Fibroblast of mammary gland (primary cell): ENCODE data around the gene ADGRV1.

Experiments used
- DNase-seq: peaks from one replicate; pipeline ENCODE4 v3.0.0-alpha.2; 2010; ENCODE audit warnings: low read depth
- H3K4me3 ChIP-seq: 2 replicates; pipeline ENCODE4 v1.5.1; 2011; ENCODE audit warnings: low read depth, mild to moderate bottlenecking, low read length, moderate library complexity; ENCODE audit not compliant: control insufficient read depth
- TF ChIP-seq, protein P1 (sequence below): conservative IDR thresholded peaks from 2 replicates; pipeline ENCODE4 v1.5.1; 2011; ENCODE audit warnings: low read depth, low read length, inconsistent platforms; ENCODE audit not compliant: control insufficient read depth, insufficient read depth

ADGRV1 gene

DNA sequence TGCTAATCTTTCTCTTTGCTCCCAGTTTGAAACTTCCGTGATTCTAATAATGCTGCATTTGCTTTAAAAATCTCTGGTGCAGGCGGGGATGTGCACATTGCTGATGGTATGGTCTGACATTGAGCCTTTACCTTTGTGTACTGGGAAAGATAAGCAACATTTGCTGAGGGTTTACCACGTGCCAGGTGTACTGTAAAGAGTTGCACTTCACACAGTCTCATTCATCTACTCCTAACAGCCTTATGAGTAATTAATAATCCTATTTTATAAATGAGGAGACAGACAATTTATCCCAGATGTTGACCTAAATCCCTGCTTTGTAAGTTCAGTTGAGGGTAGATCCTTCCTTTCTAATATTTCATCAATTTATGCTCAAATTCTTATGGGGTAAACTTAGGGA, 726 bp upstream of the ADGRV1 start:
- DNase-seq = no peak
- TF ChIP-seq, protein P1, sequence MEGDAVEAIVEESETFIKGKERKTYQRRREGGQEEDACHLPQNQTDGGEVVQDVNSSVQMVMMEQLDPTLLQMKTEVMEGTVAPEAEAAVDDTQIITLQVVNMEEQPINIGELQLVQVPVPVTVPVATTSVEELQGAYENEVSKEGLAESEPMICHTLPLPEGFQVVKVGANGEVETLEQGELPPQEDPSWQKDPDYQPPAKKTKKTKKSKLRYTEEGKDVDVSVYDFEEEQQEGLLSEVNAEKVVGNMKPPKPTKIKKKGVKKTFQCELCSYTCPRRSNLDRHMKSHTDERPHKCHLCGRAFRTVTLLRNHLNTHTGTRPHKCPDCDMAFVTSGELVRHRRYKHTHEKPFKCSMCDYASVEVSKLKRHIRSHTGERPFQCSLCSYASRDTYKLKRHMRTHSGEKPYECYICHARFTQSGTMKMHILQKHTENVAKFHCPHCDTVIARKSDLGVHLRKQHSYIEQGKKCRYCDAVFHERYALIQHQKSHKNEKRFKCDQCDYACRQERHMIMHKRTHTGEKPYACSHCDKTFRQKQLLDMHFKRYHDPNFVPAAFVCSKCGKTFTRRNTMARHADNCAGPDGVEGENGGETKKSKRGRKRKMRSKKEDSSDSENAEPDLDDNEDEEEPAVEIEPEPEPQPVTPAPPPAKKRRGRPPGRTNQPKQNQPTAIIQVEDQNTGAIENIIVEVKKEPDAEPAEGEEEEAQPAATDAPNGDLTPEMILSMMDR = no peak
- H3K4me3 ChIP-seq = no peak overlapping the region

DNA sequence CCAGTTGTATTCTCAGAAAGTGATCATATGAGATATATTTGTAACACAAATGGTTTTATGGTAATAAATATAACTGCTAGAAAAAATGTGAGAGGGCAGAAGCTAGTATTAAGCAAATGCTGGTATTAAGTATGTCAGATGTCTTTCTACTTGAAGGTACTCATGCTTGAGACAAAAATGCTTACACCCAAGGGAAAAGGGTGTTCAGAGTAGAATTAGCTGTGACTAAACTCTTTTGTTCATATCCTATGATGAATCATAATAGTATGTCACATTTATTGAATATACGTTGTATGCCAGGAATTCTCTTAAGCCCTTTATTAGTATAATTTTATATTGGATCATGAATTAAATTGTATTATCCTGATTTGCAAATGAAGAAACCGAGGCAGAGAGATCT, 2.2 kb downstream of the ADGRV1 start:
- DNase-seq = no peak
- TF ChIP-seq, protein P1 = no peak
- no peak overlapping the region for H3K4me3 ChIP-seq

GRCh38 chr5:90561766-90562165, 3.2 kb downstream of the ADGRV1 start:
- no peak overlapping the region for H3K4me3 ChIP-seq
- TF ChIP-seq, protein P1 = no peak
- DNase-seq = no peak

DNA sequence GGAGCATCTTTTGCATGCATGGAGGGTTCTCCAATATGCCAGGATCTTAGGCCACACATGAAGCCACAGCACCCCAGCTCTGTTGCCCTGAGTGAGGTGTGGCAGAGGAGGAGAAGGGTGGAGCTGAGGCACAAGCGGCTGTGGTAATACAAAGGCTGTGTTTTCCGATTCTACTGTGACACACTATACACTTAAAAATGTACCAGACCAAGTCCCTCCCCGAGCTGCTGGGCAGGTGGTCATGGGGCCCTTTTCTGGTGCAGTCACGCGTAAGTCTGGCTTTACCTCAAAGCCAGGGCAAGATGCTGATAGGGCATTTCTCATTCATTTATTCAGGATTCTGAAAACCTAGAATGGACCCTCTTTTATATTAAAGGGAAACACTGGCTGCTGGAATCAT, 3.7 kb downstream of the ADGRV1 start:
- DNase-seq = no peak

DNA sequence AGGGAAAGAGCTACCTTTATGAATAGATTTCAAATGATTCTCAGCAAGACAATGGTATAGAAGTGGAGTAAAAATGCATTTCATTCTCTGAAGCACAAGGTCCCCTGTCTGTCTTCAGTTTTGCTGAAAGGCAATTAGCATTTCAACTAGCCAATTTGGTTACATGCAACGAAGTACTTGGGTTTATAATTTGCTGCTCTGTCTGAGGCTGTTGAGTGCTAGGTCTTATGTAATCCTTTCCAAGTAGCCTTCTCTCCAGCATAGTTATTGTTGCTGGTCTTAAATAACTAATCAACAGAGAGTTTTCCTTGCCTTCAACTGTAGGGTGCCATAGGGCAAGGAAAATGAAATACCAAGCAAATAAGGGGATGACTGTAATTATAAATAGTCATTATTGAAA, 4.5 kb downstream of the ADGRV1 start:
- TF ChIP-seq, protein P1 = no peak
- no peak overlapping the region for H3K4me3 ChIP-seq
- DNase-seq = no peak

More for the DNA sequence above, 3.7 kb downstream of the ADGRV1 start:
- no peak overlapping the region for H3K4me3 ChIP-seq
- TF ChIP-seq, protein P1 = no peak

GRCh38 chr5:90565491-90565890, 6.9 kb downstream of the ADGRV1 start:
- DNase-seq = no peak
- H3K4me3 ChIP-seq = no peak overlapping the region
- TF ChIP-seq, protein P1 = no peak

DNA sequence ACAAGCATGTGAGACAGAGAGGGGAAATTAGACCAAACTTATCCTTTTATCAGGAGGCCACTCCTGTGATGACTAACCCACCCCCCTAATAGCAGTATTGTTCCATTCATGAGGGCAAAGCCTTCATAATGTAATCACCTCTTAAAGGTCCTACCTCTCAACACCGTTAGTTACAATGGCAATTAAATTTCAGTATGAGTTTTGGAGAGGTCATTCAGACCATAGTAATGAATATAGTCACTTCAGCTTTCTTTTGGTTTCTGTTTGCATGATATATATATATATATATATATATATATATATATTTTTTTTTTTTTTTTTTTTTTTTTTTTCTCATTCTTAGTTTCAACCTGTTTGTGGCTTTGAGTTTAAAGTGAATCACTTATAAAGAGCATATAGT, 10.5 kb downstream of the ADGRV1 start:
- no peak overlapping the region for H3K4me3 ChIP-seq
- TF ChIP-seq, protein P1 = no peak
- no peak for DNase-seq
